Smooth muscle cell of the brain vasculature (primary cell): ENCODE results near the gene MAGEB17.
"Not testable (repeated sequence)": the region's sequence is repeated elsewhere in the genome, so short reads cannot be mapped to it uniquely, and the experiment has no call there.

ENCODE experiments used
- DNase-seq: peaks from one replicate; pipeline ENCODE4 v3.0.0-alpha.2; 2012; ENCODE audit warnings: low read depth, low spot score

The MAGEB17 gene

GRCh38 chrX:16156692-16157331, 10.5 kb upstream of the MAGEB17 start:
- DNase-seq, result no peak

- DNase-seq, result no peak
Observed at GRCh38 chrX:16160729-16161128, 6.6 kb upstream of the MAGEB17 start.

GRCh38 chrX:16161173-16161572, 6.1 kb upstream of the MAGEB17 start:
- DNase-seq, result not testable (repeated sequence)

GRCh38 chrX:16162391-16162790, 4.9 kb upstream of the MAGEB17 start:
- DNase-seq, result no peak

- no peak for DNase-seq
Observed at GRCh38 chrX:16164748-16165147, 2.5 kb upstream of the MAGEB17 start.

GRCh38 chrX:16171039-16171438, 3.8 kb downstream of the MAGEB17 start:
- DNase-seq, result no peak

- no peak for DNase-seq
Observed at GRCh38 chrX:16171944-16172343, 4.7 kb downstream of the MAGEB17 start.

GRCh38 chrX:16172391-16172790, 5.1 kb downstream of the MAGEB17 start:
- DNase-seq, result no peak

- no peak for DNase-seq
Observed at GRCh38 chrX:16175329-16176061, 8.2 kb downstream of the MAGEB17 start.

- DNase-seq, result no peak
Observed at GRCh38 chrX:16177260-16177659, 10.0 kb downstream of the MAGEB17 start.

- not testable (repeated sequence) for DNase-seq
Observed at GRCh38 chrX:16183843-16184242, 16.6 kb downstream of the MAGEB17 start.

- peak; percentile 3 for DNase-seq
Observed at GRCh38 chrX:16185725-16186136, 18.4 kb downstream of the MAGEB17 start.

- no peak for DNase-seq
Observed at GRCh38 chrX:16186380-16187007, 19.2 kb downstream of the MAGEB17 start.

- DNase-seq, result no peak
Observed at GRCh38 chrX:16187024-16187760, 19.9 kb downstream of the MAGEB17 start.

- no peak for DNase-seq
Observed at GRCh38 chrX:16188687-16189086, 21.4 kb downstream of the MAGEB17 start.

- no peak for DNase-seq
Observed at GRCh38 chrX:16191605-16192004, 24.3 kb downstream of the MAGEB17 start.

GRCh38 chrX:16196829-16197228, 29.5 kb downstream of the MAGEB17 start:
- no peak for DNase-seq

- no peak for DNase-seq
Observed at GRCh38 chrX:16199343-16199742, 32.1 kb downstream of the MAGEB17 start.

- no peak for DNase-seq
Observed at GRCh38 chrX:16202943-16203342, 35.7 kb downstream of the MAGEB17 start.

- DNase-seq, result no peak
Observed at GRCh38 chrX:16204538-16204937, 37.3 kb downstream of the MAGEB17 start.

GRCh38 chrX:16205840-16206239, 38.6 kb downstream of the MAGEB17 start:
- DNase-seq, result no peak

- no peak for DNase-seq
Observed at GRCh38 chrX:16207634-16208033, 40.4 kb downstream of the MAGEB17 start.
